ENCODE data around the gene SLC6A6.

DNA sequence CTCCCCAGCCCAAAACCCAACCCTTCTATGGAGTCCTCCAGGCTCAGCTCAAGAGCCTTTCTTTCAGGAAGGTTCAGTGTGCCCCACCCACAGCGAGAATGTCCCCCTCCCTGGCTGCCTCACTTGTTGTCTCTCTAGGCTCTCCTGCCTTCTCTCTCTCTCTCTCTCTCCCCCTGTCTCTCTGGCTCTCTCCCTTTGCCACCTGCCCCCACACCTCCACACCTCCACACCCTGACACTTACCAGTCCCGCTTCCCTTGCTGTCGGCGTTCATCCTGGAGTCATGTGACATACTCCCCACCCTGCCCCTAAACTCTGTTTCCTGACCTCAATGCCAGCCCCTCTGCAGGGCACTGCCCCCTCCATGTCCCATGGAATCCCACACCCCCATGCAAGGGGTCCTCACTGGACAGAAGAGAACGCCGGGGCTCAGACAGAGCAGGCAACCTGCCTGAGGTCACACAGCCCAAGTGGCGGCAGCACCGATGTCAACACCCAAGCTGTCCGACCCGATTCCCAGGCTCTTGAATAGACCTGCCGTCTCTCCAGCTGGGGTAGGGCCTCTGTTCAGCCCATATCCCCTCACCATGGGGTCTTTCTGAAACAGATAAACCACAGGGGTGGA is 28.5 kb upstream of the SLC6A6 start:
- TF ChIP-seq, protein P1, sequence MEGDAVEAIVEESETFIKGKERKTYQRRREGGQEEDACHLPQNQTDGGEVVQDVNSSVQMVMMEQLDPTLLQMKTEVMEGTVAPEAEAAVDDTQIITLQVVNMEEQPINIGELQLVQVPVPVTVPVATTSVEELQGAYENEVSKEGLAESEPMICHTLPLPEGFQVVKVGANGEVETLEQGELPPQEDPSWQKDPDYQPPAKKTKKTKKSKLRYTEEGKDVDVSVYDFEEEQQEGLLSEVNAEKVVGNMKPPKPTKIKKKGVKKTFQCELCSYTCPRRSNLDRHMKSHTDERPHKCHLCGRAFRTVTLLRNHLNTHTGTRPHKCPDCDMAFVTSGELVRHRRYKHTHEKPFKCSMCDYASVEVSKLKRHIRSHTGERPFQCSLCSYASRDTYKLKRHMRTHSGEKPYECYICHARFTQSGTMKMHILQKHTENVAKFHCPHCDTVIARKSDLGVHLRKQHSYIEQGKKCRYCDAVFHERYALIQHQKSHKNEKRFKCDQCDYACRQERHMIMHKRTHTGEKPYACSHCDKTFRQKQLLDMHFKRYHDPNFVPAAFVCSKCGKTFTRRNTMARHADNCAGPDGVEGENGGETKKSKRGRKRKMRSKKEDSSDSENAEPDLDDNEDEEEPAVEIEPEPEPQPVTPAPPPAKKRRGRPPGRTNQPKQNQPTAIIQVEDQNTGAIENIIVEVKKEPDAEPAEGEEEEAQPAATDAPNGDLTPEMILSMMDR (IDR thresholded peaks at IDR 0.05; ENCODE audit: low read length), result no peak
- no peak for TF ChIP-seq EZH2 (IDR thresholded peaks at IDR 0.05; ENCODE audit: borderline replicate concordance, low read length)

Measured in OCI-LY1 (cell line).